HepG2 (cell line): Measurements from ENCODE around the gene USP43.

Experiments used
- CTCF ChIP-seq: sonication (generic); formaldehyde crosslinking; IDR thresholded peaks from 2 replicates; pipeline ENCODE4 v1.5.0; 2020; ENCODE audit warnings: mild to moderate bottlenecking, missing genetic modification reagents, moderate library complexity
- REST ChIP-seq, 2 experiments: IDR thresholded peaks; 2 replicates each; pipeline ENCODE4 v1.6.1; 2011 to 2012; ENCODE audit warnings: low read length in 2 of 2, borderline replicate concordance in 1 of 2, low read depth in 1 of 2, mild to moderate bottlenecking in 1 of 2, moderate library complexity in 1 of 2

GRCh38 chr17:9677896-9678295 lies 32.6 kb downstream of the USP43 start:
- TF ChIP-seq REST (IDR thresholded peaks at IDR 0.05; ENCODE audit: borderline replicate concordance in 1 of 2, low read depth in 1 of 2, low read length in 2 of 2): no peak
- no peak for TF ChIP-seq CTCF (CRISPR knock-in tag)
